Liver (tissue), 3 donors: ENCODE results near the gene MAP3K3.

Experiments
- FOXA1 ChIP-seq: IDR thresholded peaks from 2 replicates; pipeline ENCODE4 v1.6.1; 2016; ENCODE audit warnings: antibody characterized with exemption
- RXRA ChIP-seq, 2 donors: IDR thresholded peaks; 2 replicates each; pipeline ENCODE4 v1.6.1; 2017 to 2018; ENCODE audit warnings: antibody characterized with exemption in 2 of 2, mild to moderate bottlenecking in 1 of 2
- YY1 ChIP-seq: IDR thresholded peaks from 2 replicates; pipeline ENCODE4 v1.6.1; 2016; ENCODE audit warnings: antibody characterized with exemption, mild to moderate bottlenecking
- TF ChIP-seq, protein P1 (sequence below): fragments of 150-350 bp; IDR thresholded peaks from 2 replicates; pipeline ENCODE4 v1.5.1; 2017; ENCODE audit warnings: improper control_type of control experiment, low read depth, low read length; ENCODE audit not compliant: missing input control
- donor health status: healthy.
- donor health status: healthy.

DNA sequence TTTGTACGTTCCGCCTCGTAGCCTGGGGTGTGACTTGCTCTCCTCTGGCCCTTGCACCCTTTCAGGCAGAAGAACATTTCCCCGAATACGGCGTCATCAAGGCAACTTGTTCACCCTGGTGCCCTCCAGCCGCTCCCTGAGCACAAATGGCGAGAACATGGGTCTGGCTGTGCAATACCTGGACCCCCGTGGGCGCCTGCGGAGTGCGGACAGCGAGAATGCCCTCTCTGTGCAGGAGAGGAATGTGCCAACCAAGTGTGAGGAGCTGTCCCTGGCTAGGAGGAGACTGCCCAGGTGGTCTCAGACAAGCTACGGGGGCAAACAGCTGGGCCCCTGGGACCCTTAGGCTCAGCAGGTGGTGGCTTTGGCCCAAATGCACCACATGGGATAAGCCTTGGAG, 67.3 kb downstream of the MAP3K3 start:
- TF ChIP-seq FOXA1 (no peak), RXRA (IDR thresholded peaks at IDR 0.05) (no peak), YY1 (no peak)
- TF ChIP-seq, protein P1, sequence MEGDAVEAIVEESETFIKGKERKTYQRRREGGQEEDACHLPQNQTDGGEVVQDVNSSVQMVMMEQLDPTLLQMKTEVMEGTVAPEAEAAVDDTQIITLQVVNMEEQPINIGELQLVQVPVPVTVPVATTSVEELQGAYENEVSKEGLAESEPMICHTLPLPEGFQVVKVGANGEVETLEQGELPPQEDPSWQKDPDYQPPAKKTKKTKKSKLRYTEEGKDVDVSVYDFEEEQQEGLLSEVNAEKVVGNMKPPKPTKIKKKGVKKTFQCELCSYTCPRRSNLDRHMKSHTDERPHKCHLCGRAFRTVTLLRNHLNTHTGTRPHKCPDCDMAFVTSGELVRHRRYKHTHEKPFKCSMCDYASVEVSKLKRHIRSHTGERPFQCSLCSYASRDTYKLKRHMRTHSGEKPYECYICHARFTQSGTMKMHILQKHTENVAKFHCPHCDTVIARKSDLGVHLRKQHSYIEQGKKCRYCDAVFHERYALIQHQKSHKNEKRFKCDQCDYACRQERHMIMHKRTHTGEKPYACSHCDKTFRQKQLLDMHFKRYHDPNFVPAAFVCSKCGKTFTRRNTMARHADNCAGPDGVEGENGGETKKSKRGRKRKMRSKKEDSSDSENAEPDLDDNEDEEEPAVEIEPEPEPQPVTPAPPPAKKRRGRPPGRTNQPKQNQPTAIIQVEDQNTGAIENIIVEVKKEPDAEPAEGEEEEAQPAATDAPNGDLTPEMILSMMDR: no peak
